ENCODE data around the gene TLCD3B. TPM values are rescaled to one million over a fixed set of nuclear protein-coding genes. Genes with fewer than 3 reads are reported as not detected.

TLCD3B gene
- total RNA-seq, 6 donors from 2014 or later = 0.14 TPM; not detected in 5

- peak in 1 of 2 donors; percentile 69 for DNase-seq
- no peaks in the 10 kb centered on the region for H3K27me3 ChIP-seq
- no peak overlapping the region for H3K4me3 ChIP-seq
- H3K4me1 ChIP-seq = peaks cover 8 to 29% (median 18%) of the 10 kb centered on the region in 4 donors
- no peak for ATAC-seq (ENCODE audit: low FRiP score in 2 of 2)
- H3K36me3 ChIP-seq = peaks cover 0 to 46% (median 14%) of the 10 kb centered on the region in 4 donors
- no peak overlapping the region for H3K27ac ChIP-seq
- WGBS, 2 donors = 89 to 92% methylated on average over 24 to 33 of the region's 33 CpGs
- no peaks in the 10 kb centered on the region for H3K9me3 ChIP-seq
- no peak for TF ChIP-seq EP300 (IDR thresholded peaks at IDR 0.05)
- TF ChIP-seq POLR2A (IDR thresholded peaks at IDR 0.05) = no peak
- TF ChIP-seq POLR2AphosphoS5 (IDR thresholded peaks at IDR 0.05) = no peak
- no peak for TF ChIP-seq CTCF (IDR thresholded peaks at IDR 0.05)
Measured at GRCh38 chr16:30000735-30001631, 30.1 kb downstream of the TLCD3B start.

- TF ChIP-seq CTCF (IDR thresholded peaks at IDR 0.05) (no peak), EP300 (IDR thresholded peaks at IDR 0.05) (no peak), POLR2AphosphoS5 (IDR thresholded peaks at IDR 0.05) (no peak), POLR2A (IDR thresholded peaks at IDR 0.05) (no peak)
- H3K27me3 ChIP-seq = no peaks in the 10 kb centered on the region
- H3K9me3 ChIP-seq = no peaks in the 10 kb centered on the region
- no peak overlapping the region for H3K4me3 ChIP-seq
- H3K36me3 ChIP-seq = peaks cover 0 to 46% (median 14%) of the 10 kb centered on the region in 4 donors
- no peak overlapping the region for H3K27ac ChIP-seq
- DNase-seq (no peak), ATAC-seq (ENCODE audit: low FRiP score in 2 of 2) (no peak)
- peaks cover 11 to 22% (median 14%) of the 10 kb centered on the region in 4 donors for H3K4me1 ChIP-seq
- WGBS, 2 donors = 89 to 91% methylated on average over 6 of the region's 6 CpGs
Measured at GRCh38 chr16:29999605-30000004, 31.5 kb downstream of the TLCD3B start.

- H3K36me3 ChIP-seq = peaks cover 0 to 55% (median 27%) of the 10 kb centered on the region in 4 donors
- 20 to 25% methylated on average over 9 of the region's 9 CpGs for WGBS, 2 donors
- H3K27ac ChIP-seq = peak overlapping the region; percentile 88 to 92 (median 90)
- ATAC-seq (ENCODE audit: low FRiP score in 2 of 2) (no peak), DNase-seq (no peak)
- TF ChIP-seq EP300 (IDR thresholded peaks at IDR 0.05) (no peak), POLR2AphosphoS5 (IDR thresholded peaks at IDR 0.05) (no peak), CTCF (IDR thresholded peaks at IDR 0.05) (no peak), POLR2A (IDR thresholded peaks at IDR 0.05) (no peak)
- H3K4me3 ChIP-seq = peak overlapping the region; percentile 56 to 92 (median 74)
- no peaks in the 10 kb centered on the region for H3K9me3 ChIP-seq
- peaks cover 21 to 36% (median 29%) of the 10 kb centered on the region in 4 donors for H3K4me1 ChIP-seq
- no peaks in the 10 kb centered on the region for H3K27me3 ChIP-seq
Measured at GRCh38 chr16:29996766-29997250, 34.3 kb downstream of the TLCD3B start.

GRCh38 chr16:29995911-29996765 lies 34.9 kb downstream of the TLCD3B start, which contains the start of gene INO80E:
Gene INO80E, plus strand, starts transcription at chr16:29996241. Its CDS starts 70 bp downstream, at chr16:29996311.
- peak within 1 kb of the TSS; percentile 88 to 92 (median 90) for H3K27ac ChIP-seq
- peak; percentile 99 to 100 for DNase-seq
- TF ChIP-seq POLR2AphosphoS5 (IDR thresholded peaks at IDR 0.05) (peak; percentile 86 to 94), CTCF (IDR thresholded peaks at IDR 0.05) (peak in 2 of 6 experiments; percentile 21 to 38), POLR2A (IDR thresholded peaks at IDR 0.05) (peak in 2 of 4 donors; percentile 27 to 64), EP300 (IDR thresholded peaks at IDR 0.05) (peak in 1 of 4 donors; percentile 34)
- peaks cover 1 to 55% (median 31%) of the 10 kb centered on the region in 4 donors for H3K36me3 ChIP-seq
- H3K9me3 ChIP-seq = no peaks in the 10 kb centered on the region
- no peaks in the 10 kb centered on the region for H3K27me3 ChIP-seq
- peak; percentile 98 for ATAC-seq (ENCODE audit: low FRiP score in 2 of 2)
- 0 to 1% methylated on average over 54 to 65 of the region's 65 CpGs for WGBS, 2 donors
- peaks cover 21 to 43% (median 36%) of the 10 kb centered on the region in 4 donors for H3K4me1 ChIP-seq
- H3K4me3 ChIP-seq = peak within 1 kb of the TSS; percentile 74 to 96 (median 83)

Measured in upper lobe of left lung (tissue), 6 donors.